ENCODE data around the gene ZMIZ1. TPM values are rescaled to one million over a fixed set of nuclear protein-coding genes. Genes with fewer than 3 reads are reported as not detected.
A peak's percentile ranks its signal among the peaks of the same experiment; 100 is the strongest.

The ZMIZ1 gene
- polyA plus RNA-seq, 1 donor from 2014 or later: 4.6 TPM

GRCh38 chr10:79311581-79312407 lies 243.0 kb downstream of the ZMIZ1 start:
- H3K4me1 Mint-ChIP-seq: peaks cover 6 to 12% (median 9%) of the 10 kb centered on the region in 3 donors
- no peak overlapping the region for H3K27ac Mint-ChIP-seq
- H3K9me3 Mint-ChIP-seq: no peaks in the 10 kb centered on the region
- no peak overlapping the region for H3K4me3 Mint-ChIP-seq
- no peaks in the 10 kb centered on the region for H3K27me3 Mint-ChIP-seq
- peaks cover 9% of the 10 kb centered on the region for H3K36me3 Mint-ChIP-seq

GRCh38 chr10:79312601-79313187 lies 243.9 kb downstream of the ZMIZ1 start:
- H3K9me3 Mint-ChIP-seq: no peaks in the 10 kb centered on the region

GRCh38 chr10:79313320-79313719 lies 244.6 kb downstream of the ZMIZ1 start:
- peak overlapping the region in 1 of 3 donors; percentile 71 for H3K27ac Mint-ChIP-seq
- H3K4me1 Mint-ChIP-seq: peaks cover 21 to 23% (median 21%) of the 10 kb centered on the region in 3 donors
- no peaks in the 10 kb centered on the region for H3K27me3 Mint-ChIP-seq
- H3K36me3 Mint-ChIP-seq: peaks cover 6% of the 10 kb centered on the region
- H3K9me3 Mint-ChIP-seq: no peaks in the 10 kb centered on the region
- no peak overlapping the region for H3K4me3 Mint-ChIP-seq

More at GRCh38 chr10:79312601-79313187, 243.9 kb downstream of the ZMIZ1 start:
- peaks cover 9% of the 10 kb centered on the region for H3K36me3 Mint-ChIP-seq
- peak overlapping the region in 1 of 3 donors; percentile 71 for H3K27ac Mint-ChIP-seq
- no peaks in the 10 kb centered on the region for H3K27me3 Mint-ChIP-seq
- no peak overlapping the region for H3K4me3 Mint-ChIP-seq
- peaks cover 15 to 19% (median 15%) of the 10 kb centered on the region in 3 donors for H3K4me1 Mint-ChIP-seq

GRCh38 chr10:79313911-79314439 lies 245.2 kb downstream of the ZMIZ1 start:
- H3K4me3 Mint-ChIP-seq: no peak overlapping the region
- peaks cover 21 to 23% (median 22%) of the 10 kb centered on the region in 3 donors for H3K4me1 Mint-ChIP-seq
- H3K36me3 Mint-ChIP-seq: peaks cover 6% of the 10 kb centered on the region
- peak overlapping the region in 1 of 3 donors; percentile 33 for H3K27ac Mint-ChIP-seq
- H3K27me3 Mint-ChIP-seq: no peaks in the 10 kb centered on the region
- peaks cover 0 to 4% (median 0%) of the 10 kb centered on the region in 3 donors for H3K9me3 Mint-ChIP-seq

- Mint-ChIP-seq H3K36me3 (peaks cover 3% of the 10 kb centered on the region), H3K4me3 (no peak overlapping the region), H3K4me1 (peaks cover 20 to 26% (median 21%) of the 10 kb centered on the region in 3 donors), H3K27ac (peak overlapping the region in 1 of 3 donors; percentile 23), H3K9me3 (peaks cover 0 to 4% (median 0%) of the 10 kb centered on the region in 3 donors), H3K27me3 (no peaks in the 10 kb centered on the region)
Measured at GRCh38 chr10:79314761-79315601, 246.2 kb downstream of the ZMIZ1 start.

- Mint-ChIP-seq H3K4me3 (peak overlapping the region in 1 of 4 donors; percentile 5), H3K36me3 (peaks cover 3% of the 10 kb centered on the region), H3K4me1 (peaks cover 20 to 26% (median 21%) of the 10 kb centered on the region in 3 donors), H3K27me3 (no peaks in the 10 kb centered on the region), H3K9me3 (peaks cover 0 to 4% (median 0%) of the 10 kb centered on the region in 3 donors), H3K27ac (no peak overlapping the region)
Measured at GRCh38 chr10:79315602-79315920, 246.8 kb downstream of the ZMIZ1 start.

GRCh38 chr10:79316671-79317431 lies 248.1 kb downstream of the ZMIZ1 start:
- H3K27ac Mint-ChIP-seq: peak overlapping the region; percentile 58 to 78 (median 66)
- H3K27me3 Mint-ChIP-seq: no peaks in the 10 kb centered on the region
- H3K36me3 Mint-ChIP-seq: peaks cover 3% of the 10 kb centered on the region
- H3K9me3 Mint-ChIP-seq: peaks cover 0 to 4% (median 0%) of the 10 kb centered on the region in 3 donors
- H3K4me3 Mint-ChIP-seq: peak overlapping the region in 3 of 4 donors; percentile 8 to 84 (median 48)
- H3K4me1 Mint-ChIP-seq: peaks cover 20 to 26% (median 21%) of the 10 kb centered on the region in 3 donors

- H3K36me3 Mint-ChIP-seq: peaks cover 3% of the 10 kb centered on the region
- H3K9me3 Mint-ChIP-seq: peaks cover 0 to 4% (median 0%) of the 10 kb centered on the region in 3 donors
- H3K4me1 Mint-ChIP-seq: peaks cover 31 to 35% (median 31%) of the 10 kb centered on the region in 3 donors
- no peak overlapping the region for H3K4me3 Mint-ChIP-seq
- H3K27ac Mint-ChIP-seq: peak overlapping the region in 1 of 3 donors; percentile 66
- H3K27me3 Mint-ChIP-seq: no peaks in the 10 kb centered on the region
Measured at GRCh38 chr10:79318369-79318768, 249.6 kb downstream of the ZMIZ1 start.

GRCh38 chr10:79319115-79319771 lies 250.5 kb downstream of the ZMIZ1 start:
- Mint-ChIP-seq H3K27me3 (no peaks in the 10 kb centered on the region), H3K36me3 (peaks cover 2% of the 10 kb centered on the region), H3K9me3 (peaks cover 0 to 4% (median 0%) of the 10 kb centered on the region in 3 donors), H3K27ac (peak overlapping the region in 2 of 3 donors; percentile 5 to 54), H3K4me1 (peaks cover 32 to 40% (median 36%) of the 10 kb centered on the region in 3 donors), H3K4me3 (no peak overlapping the region)

- Mint-ChIP-seq H3K27ac (no peak overlapping the region), H3K9me3 (peaks cover 0 to 4% (median 0%) of the 10 kb centered on the region in 3 donors), H3K27me3 (no peaks in the 10 kb centered on the region), H3K4me3 (no peak overlapping the region), H3K36me3 (no peaks in the 10 kb centered on the region), H3K4me1 (peaks cover 33 to 40% (median 39%) of the 10 kb centered on the region in 3 donors)
Measured at GRCh38 chr10:79320316-79320715, 251.6 kb downstream of the ZMIZ1 start.

- no peak overlapping the region for H3K27ac Mint-ChIP-seq
- peaks cover 31 to 36% (median 36%) of the 10 kb centered on the region in 3 donors for H3K4me1 Mint-ChIP-seq
- H3K27me3 Mint-ChIP-seq: no peaks in the 10 kb centered on the region
- H3K36me3 Mint-ChIP-seq: no peaks in the 10 kb centered on the region
- H3K9me3 Mint-ChIP-seq: peaks cover 0 to 4% (median 0%) of the 10 kb centered on the region in 3 donors
- no peak overlapping the region for H3K4me3 Mint-ChIP-seq
Measured at GRCh38 chr10:79320820-79321493, 252.2 kb downstream of the ZMIZ1 start.

- no peaks in the 10 kb centered on the region for H3K27me3 Mint-ChIP-seq
- H3K36me3 Mint-ChIP-seq: no peaks in the 10 kb centered on the region
- H3K4me3 Mint-ChIP-seq: no peak overlapping the region
- H3K4me1 Mint-ChIP-seq: peaks cover 27 to 35% (median 34%) of the 10 kb centered on the region in 3 donors
- H3K9me3 Mint-ChIP-seq: peaks cover 0 to 4% (median 0%) of the 10 kb centered on the region in 3 donors
- no peak overlapping the region for H3K27ac Mint-ChIP-seq
Measured at GRCh38 chr10:79321494-79321882, 252.7 kb downstream of the ZMIZ1 start.

GRCh38 chr10:79321951-79322350 lies 253.2 kb downstream of the ZMIZ1 start:
- H3K4me1 Mint-ChIP-seq: peaks cover 22 to 31% (median 29%) of the 10 kb centered on the region in 3 donors
- H3K27ac Mint-ChIP-seq: no peak overlapping the region
- H3K9me3 Mint-ChIP-seq: peaks cover 0 to 4% (median 0%) of the 10 kb centered on the region in 3 donors
- no peaks in the 10 kb centered on the region for H3K36me3 Mint-ChIP-seq
- H3K4me3 Mint-ChIP-seq: no peak overlapping the region
- H3K27me3 Mint-ChIP-seq: no peaks in the 10 kb centered on the region

Measured in IgD-negative memory B cell (primary cell).